Psoas muscle (tissue), 8 donors: ENCODE measurements around the gene TMEM14A. TPM values are rescaled to one million over a fixed set of nuclear protein-coding genes. Genes with fewer than 3 reads are reported as not detected.

ENCODE experiments used
- ATAC-seq, 4 donors: fragments of 200-7000 bp; cut with Tn5 transposase; one replicate each; pipeline ENCODE4 v1.9.1; 2020; ENCODE audit warnings: moderate library complexity in 3 of 4, mild to moderate bottlenecking in 2 of 4
- DNase-seq, 2 donors: peaks; one replicate each; pipeline ENCODE4 v3.0.0-alpha.2; 2020
- H3K27ac ChIP-seq: fragments of 200-600 bp; one replicate; pipeline ENCODE4 v1.8.0; 2022
- H3K27me3 ChIP-seq, 3 donors: fragments of 200-600 bp in 1 of 3; one replicate each; pipeline versions ENCODE4 v1.6.1 to v1.8.0; 2013 to 2022; ENCODE audit warnings: low read length in 2 of 3, mild to moderate bottlenecking in 2 of 3, moderate library complexity in 1 of 3; ENCODE audit not compliant: insufficient read depth in 3 of 3
- H3K36me3 ChIP-seq, 2 donors: fragments of 200-600 bp in 1 of 2; one replicate each; pipeline versions ENCODE4 v1.6.1 to v1.8.0; 2013 to 2022; ENCODE audit warnings: low read depth in 1 of 2, mild to moderate bottlenecking in 1 of 2, moderate library complexity in 1 of 2; ENCODE audit not compliant: insufficient read depth in 1 of 2
- H3K4me1 ChIP-seq: fragments of 200-600 bp; one replicate; pipeline ENCODE4 v1.8.0; 2022
- H3K4me3 ChIP-seq: fragments of 200-600 bp; one replicate; pipeline ENCODE4 v1.8.0; 2022; ENCODE audit warnings: mild to moderate bottlenecking
- H3K9me3 ChIP-seq: fragments of 200-600 bp; one replicate; pipeline ENCODE4 v1.8.0; 2022
- CTCF ChIP-seq: fragments of 200-600 bp; IDR thresholded peaks from one replicate; pipeline ENCODE4 v1.8.0; 2022; ENCODE audit warnings: antibody characterized with exemption
- WGBS, 3 donors: extraction: QIAGEN DNeasy Blood & Tissue Kit; methylation state at CpG; one replicate each; pipeline versions ENCODE4 v1.1.6 to v1.1.7; 2013; 5-methylcytosine and 5-hydroxymethylcytosine counted together
- intact Hi-C, 2 donors: fragments of 100-400 bp; cut with DNase I; formaldehyde crosslinking; loops; one replicate each; pipeline versions ENCODE4 v1.11.0 to v1.14.2; 2022
- long read RNA-seq, 2 donors: library from polyadenylated mRNA; unstranded; transcript quantifications; one replicate each; pipeline ENCODE4 v2.0.0, GENCODE V29; 2021
- polyA plus RNA-seq, 3 donors: library from polyadenylated mRNA; stranded (reverse); fragments of 200-250 nt; gene quantifications; one replicate each; pipeline ENCODE4 v1.2.3, GENCODE V29; 2013
- total RNA-seq, 4 donors: library from RNA; stranded (reverse); fragmentation: NEBNext Ultra II Directional in 2 of 4; extraction: Animal tissue kit (Norgen Biotek cat#: 25700) in 2 of 4; gene quantifications; one replicate each; pipeline versions ENCODE4 v1.2.1 to v1.2.4, GENCODE V29; 2021 to 2023
- donor health status: healthy with polysubstance abuse.
- donor health status: DM: no; HTN: no; CAD: no; lungs with moderate emphysema.
- donor health status: Bipolar disorder and iron deficiency.
- donor health status: healthy.
- donor health status: DM: yes; HTN: yes; CAD: no.
- donor health status: DM: no; HTN: no; CAD: no.
- donor health status: DM: no; HTN: no; CAD: no.
- donor health status: DM: yes; HTN: yes; CAD: no.

Gene TMEM14A
- 1 to 10 TPM; 1.2 to 3.4 (median 1.5) TPM for total RNA-seq
- polyA plus RNA-seq: 1 to 10 TPM; 2.7 to 3.5 (median 3.5) TPM
- long read RNA-seq, donor 1: 0 reads
- long read RNA-seq, donor 2, transcript TMEM14A-201 (5 exons, 992 nt): major isoform, 5 of 5 reads
- long read RNA-seq, donor 2, partial matches to known transcripts: 0 of 5 reads
- long read RNA-seq, donor 2, other reads (novel, unspliced or antisense): 0 of 5 reads

GRCh38 chr6:52670502-52671409, at the start of gene TMEM14A:
TMEM14A (plus strand) TSS chr6:52671113; CDS start chr6:52677103, 5,990 bp downstream.
- H3K9me3 ChIP-seq: no peaks in the 10 kb centered on the region
- ATAC-seq (peak; percentile 93 to 100 (median 98)), DNase-seq (peak; percentile 94 to 96)
- H3K4me1 ChIP-seq: peaks cover 8% of the 10 kb centered on the region
- TF ChIP-seq CTCF: no peak
- WGBS, 3 donors: 3 to 4% (median 4%) methylated on average over 41 to 42 of the region's 42 CpGs
- intact Hi-C loops: loop anchor here in 1 of 2 donors (5.0 kb wide), 1 partner anchor 388 kb away; the partner anchor contains the start of gene MCM3
- H3K36me3 ChIP-seq: no peaks in the 10 kb centered on the region
- no peaks in the 10 kb centered on the region for H3K27me3 ChIP-seq
- H3K4me3 ChIP-seq: peak within 1 kb of the TSS; percentile 71
- H3K27ac ChIP-seq: no peak within 1 kb of the TSS

- DNase-seq: no peak
- Histone ChIP-seq H3K9me3 (no peaks in the 10 kb centered on the region), H3K27ac (no peak overlapping the region), H3K36me3 (no peaks in the 10 kb centered on the region), H3K4me3 (no peak overlapping the region), H3K4me1 (no peaks in the 10 kb centered on the region), H3K27me3 (no peaks in the 10 kb centered on the region)
- intact Hi-C loops: no loop called here
- no peak for TF ChIP-seq CTCF
- ATAC-seq: no peak
- WGBS, 3 donors: 66 to 81% (median 78%) methylated on average over 1 of the region's 1 CpG
These were observed 49.3 kb upstream of the TMEM14A start for GRCh38 chr6:52621631-52622030.

GRCh38 chr6:52622810-52623209, 48.1 kb upstream of the TMEM14A start:
- 78 to 90% (median 88%) methylated on average over 2 of the region's 2 CpGs for WGBS, 3 donors
- intact Hi-C loops: no loop called here

GRCh38 chr6:52632011-52632410, 38.9 kb upstream of the TMEM14A start:
- H3K27ac ChIP-seq: no peak overlapping the region
- H3K4me1 ChIP-seq: no peaks in the 10 kb centered on the region
- H3K4me3 ChIP-seq: no peak overlapping the region
- DNase-seq: no peak
- no peaks in the 10 kb centered on the region for H3K27me3 ChIP-seq
- ATAC-seq: no peak
- intact Hi-C loops: no loop called here
- no peaks in the 10 kb centered on the region for H3K9me3 ChIP-seq
- WGBS, 3 donors: 97 to 100% (median 99%) methylated on average over 1 of the region's 1 CpG
- no peaks in the 10 kb centered on the region for H3K36me3 ChIP-seq
- TF ChIP-seq CTCF: no peak

More at GRCh38 chr6:52622810-52623209, 48.1 kb upstream of the TMEM14A start:
- no peak overlapping the region for H3K27ac ChIP-seq
- H3K27me3 ChIP-seq: no peaks in the 10 kb centered on the region
- no peak for ATAC-seq
- H3K4me1 ChIP-seq: no peaks in the 10 kb centered on the region
- no peak for DNase-seq
- H3K4me3 ChIP-seq: no peak overlapping the region
- TF ChIP-seq CTCF: no peak
- H3K9me3 ChIP-seq: no peaks in the 10 kb centered on the region
- no peaks in the 10 kb centered on the region for H3K36me3 ChIP-seq
